Measurements from ENCODE around the gene HID1. TPM values are rescaled to one million over a fixed set of nuclear protein-coding genes. Genes with fewer than 3 reads are reported as not detected.
"Not testable (repeated sequence)": the region's sequence is repeated elsewhere in the genome, so short reads cannot be mapped to it uniquely, and the experiment has no call there.

The HID1 gene
- total RNA-seq, 1 experiment from 2014 or later: 5.0 TPM

- DNase-seq (ENCODE audit: extremely low read depth, low read depth): no peak
These were observed 29.6 kb upstream of the HID1 start for GRCh38 chr17:75001915-75002843.

GRCh38 chr17:74999523-74999922 lies 27.0 kb upstream of the HID1 start:
- no peak for DNase-seq (ENCODE audit: extremely low read depth, low read depth)

GRCh38 chr17:74998783-74999182 lies 26.2 kb upstream of the HID1 start:
- DNase-seq (ENCODE audit: extremely low read depth, low read depth): no peak

GRCh38 chr17:74995847-74996246 lies 23.3 kb upstream of the HID1 start:
- no peak for DNase-seq (ENCODE audit: extremely low read depth, low read depth)

GRCh38 chr17:74994440-74994839 lies 21.9 kb upstream of the HID1 start:
- no peak for DNase-seq (ENCODE audit: extremely low read depth, low read depth)

GRCh38 chr17:74992223-74992622 lies 19.7 kb upstream of the HID1 start:
- no peak for DNase-seq (ENCODE audit: extremely low read depth, low read depth)

GRCh38 chr17:74990581-74991105 lies 18.1 kb upstream of the HID1 start:
- no peak for DNase-seq (ENCODE audit: extremely low read depth, low read depth)

- no peak for DNase-seq (ENCODE audit: extremely low read depth, low read depth)
These were observed 15.6 kb upstream of the HID1 start for GRCh38 chr17:74987909-74988711.

- peak; percentile 90 for DNase-seq (ENCODE audit: extremely low read depth, low read depth)
These were observed 14.9 kb upstream of the HID1 start, which contains the start of gene CDR2L for GRCh38 chr17:74987418-74987908. CDR2L (plus strand) TSS chr17:74987632; CDS start chr17:74988044, 412 bp downstream.

- DNase-seq (ENCODE audit: extremely low read depth, low read depth): no peak
These were observed 13.6 kb upstream of the HID1 start for GRCh38 chr17:74986206-74986576.

GRCh38 chr17:74982663-74983313 lies 10.2 kb upstream of the HID1 start:
- not testable (repeated sequence) for DNase-seq (ENCODE audit: extremely low read depth, low read depth)

GRCh38 chr17:74981979-74982662 lies 9.6 kb upstream of the HID1 start:
- DNase-seq (ENCODE audit: extremely low read depth, low read depth): peak; percentile 44

- DNase-seq (ENCODE audit: extremely low read depth, low read depth): no peak
These were observed 8.9 kb upstream of the HID1 start for GRCh38 chr17:74981318-74981978.

- DNase-seq (ENCODE audit: extremely low read depth, low read depth): no peak
These were observed 7.0 kb upstream of the HID1 start for GRCh38 chr17:74979408-74980146.

GRCh38 chr17:74978240-74978639 lies 5.7 kb upstream of the HID1 start:
- no peak for DNase-seq (ENCODE audit: extremely low read depth, low read depth)

- no peak for DNase-seq (ENCODE audit: extremely low read depth, low read depth)
These were observed 5.2 kb upstream of the HID1 start for GRCh38 chr17:74977802-74978201.

GRCh38 chr17:74975943-74976342 lies 3.4 kb upstream of the HID1 start:
- DNase-seq (ENCODE audit: extremely low read depth, low read depth): no peak

GRCh38 chr17:74972973-74973328 lies 392 bp upstream of the HID1 start:
- no peak for DNase-seq (ENCODE audit: extremely low read depth, low read depth)

- no peak for DNase-seq (ENCODE audit: extremely low read depth, low read depth)
These were observed 785 bp downstream of the HID1 start for GRCh38 chr17:74971842-74972106.

All from NCI-H460 (cell line).